Neutrophil (primary cell): ENCODE results near the gene AQP12B.

Source experiments
- H3K27ac ChIP-seq: fragments of 200-600 bp; sonication (generic); 2 replicates; pipeline ENCODE4 v1.5.1; 2016; ENCODE audit warnings: mild to moderate bottlenecking, moderate library complexity
- H3K27me3 ChIP-seq: fragments of 200-600 bp; sonication (generic); 2 replicates; pipeline ENCODE4 v1.6.0; 2016; ENCODE audit warnings: mild to moderate bottlenecking
- H3K36me3 ChIP-seq: fragments of 200-600 bp; sonication (generic); 2 replicates; pipeline ENCODE4 v1.5.1; 2017
- H3K4me1 ChIP-seq, 2 experiments: fragments of 200-600 bp in 1 of 2; sonication (generic) in 1 of 2; 1 replicate in 1 of 2; 2 replicates in 1 of 2; pipeline versions ENCODE4 v1.5.1 to v1.6.1; 2013 to 2016; ENCODE audit warnings: low read depth in 1 of 2, low read length in 1 of 2, mild to moderate bottlenecking in 1 of 2, moderate library complexity in 1 of 2; ENCODE audit not compliant: control insufficient read depth in 1 of 2, insufficient read depth in 1 of 2
- H3K4me3 ChIP-seq, 2 experiments: fragments of 200-600 bp in 1 of 2; sonication (generic) in 1 of 2; 1 replicate in 1 of 2; 2 replicates in 1 of 2; pipeline ENCODE4 v1.5.1; 2013 to 2016; ENCODE audit warnings: low read depth in 1 of 2, low read length in 1 of 2, mild to moderate bottlenecking in 1 of 2, moderate library complexity in 1 of 2
- H3K9me3 ChIP-seq: fragments of 200-600 bp; sonication (generic); 2 replicates; pipeline ENCODE4 v1.5.1; 2016
- TF ChIP-seq, protein P1 (sequence below): fragments of 200-600 bp; sonication (generic); IDR thresholded peaks from 2 replicates; pipeline ENCODE4 v1.5.1; 2016; ENCODE audit warnings: antibody characterized with exemption

AQP12B gene

DNA sequence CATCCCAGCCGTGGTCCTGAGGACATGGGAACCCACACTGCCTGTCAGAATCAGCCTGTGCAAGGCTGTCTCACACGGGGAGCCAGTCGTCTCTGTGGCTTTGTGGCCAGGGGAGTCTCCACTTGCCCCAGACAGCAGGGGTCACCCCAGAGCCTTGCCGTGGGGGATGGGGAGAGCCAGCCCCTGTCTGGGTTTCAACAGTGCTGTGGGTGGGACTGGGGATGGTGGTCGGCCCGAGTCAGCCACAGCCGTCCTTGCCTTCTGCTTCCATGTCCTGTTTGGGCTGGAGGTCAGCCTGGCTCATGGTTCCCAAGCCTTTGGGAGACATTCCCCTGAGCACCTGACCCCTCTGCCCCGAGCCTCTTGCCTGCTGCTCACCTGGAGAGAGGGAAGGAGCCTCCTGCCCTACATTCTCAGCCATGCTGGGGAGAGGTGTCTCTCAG, 37.8 kb downstream of the AQP12B start:
- TF ChIP-seq, protein P1, sequence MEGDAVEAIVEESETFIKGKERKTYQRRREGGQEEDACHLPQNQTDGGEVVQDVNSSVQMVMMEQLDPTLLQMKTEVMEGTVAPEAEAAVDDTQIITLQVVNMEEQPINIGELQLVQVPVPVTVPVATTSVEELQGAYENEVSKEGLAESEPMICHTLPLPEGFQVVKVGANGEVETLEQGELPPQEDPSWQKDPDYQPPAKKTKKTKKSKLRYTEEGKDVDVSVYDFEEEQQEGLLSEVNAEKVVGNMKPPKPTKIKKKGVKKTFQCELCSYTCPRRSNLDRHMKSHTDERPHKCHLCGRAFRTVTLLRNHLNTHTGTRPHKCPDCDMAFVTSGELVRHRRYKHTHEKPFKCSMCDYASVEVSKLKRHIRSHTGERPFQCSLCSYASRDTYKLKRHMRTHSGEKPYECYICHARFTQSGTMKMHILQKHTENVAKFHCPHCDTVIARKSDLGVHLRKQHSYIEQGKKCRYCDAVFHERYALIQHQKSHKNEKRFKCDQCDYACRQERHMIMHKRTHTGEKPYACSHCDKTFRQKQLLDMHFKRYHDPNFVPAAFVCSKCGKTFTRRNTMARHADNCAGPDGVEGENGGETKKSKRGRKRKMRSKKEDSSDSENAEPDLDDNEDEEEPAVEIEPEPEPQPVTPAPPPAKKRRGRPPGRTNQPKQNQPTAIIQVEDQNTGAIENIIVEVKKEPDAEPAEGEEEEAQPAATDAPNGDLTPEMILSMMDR = no peak
- Histone ChIP-seq H3K9me3 (no peaks in the 10 kb centered on the region), H3K27ac (no peak overlapping the region), H3K36me3 (no peaks in the 10 kb centered on the region), H3K27me3 (peaks cover 32% of the 10 kb centered on the region), H3K4me1 (peaks cover 0 to 4% of the 10 kb centered on the region in 2 experiments), H3K4me3 (no peak overlapping the region)

DNA sequence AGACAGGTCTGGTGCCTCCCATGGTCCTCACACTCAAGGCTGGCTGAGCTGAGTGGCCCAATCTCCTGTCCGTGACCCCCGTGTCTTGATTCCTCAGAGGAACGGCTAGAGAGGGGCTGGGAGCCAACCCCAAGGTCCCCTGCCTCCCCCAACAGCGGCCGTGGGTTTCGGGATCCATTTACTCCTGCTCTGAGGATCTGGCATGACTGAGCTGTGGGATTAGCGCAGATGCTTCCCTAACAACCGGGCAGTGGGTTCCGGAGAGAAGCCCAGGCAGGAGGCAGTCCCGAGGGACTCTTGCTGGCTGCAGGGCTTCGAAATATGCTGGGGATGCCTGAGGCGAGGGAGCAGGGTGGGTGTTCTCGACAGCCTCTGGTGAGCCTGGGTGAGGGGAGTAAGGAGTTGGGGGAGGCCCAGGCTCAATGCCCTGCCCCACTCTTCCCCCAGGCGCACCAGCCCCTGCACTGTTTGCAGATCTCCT, 38.5 kb downstream of the AQP12B start:
- TF ChIP-seq, protein P1 = no peak
- H3K9me3 ChIP-seq = no peaks in the 10 kb centered on the region

DNA sequence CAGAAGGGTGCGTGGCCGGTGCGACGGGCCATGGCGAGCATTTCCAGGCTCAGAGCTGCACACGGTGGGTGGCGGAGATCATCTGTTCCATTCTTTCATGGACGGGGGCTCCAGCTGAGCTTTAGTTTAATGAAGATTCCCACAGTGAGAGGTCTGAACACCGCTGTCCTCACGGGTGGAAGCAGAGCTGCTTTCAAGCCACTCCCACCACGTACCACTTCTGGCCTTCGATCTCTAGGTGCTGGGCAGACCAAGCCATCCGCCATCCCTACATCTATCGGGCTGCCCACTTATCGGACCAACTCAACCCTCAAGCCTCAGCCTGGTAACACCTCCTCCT, 38.9 kb downstream of the AQP12B start:
- no peaks in the 10 kb centered on the region for H3K9me3 ChIP-seq
- H3K4me1 ChIP-seq = peaks cover 0 to 4% of the 10 kb centered on the region in 2 experiments
- no peak overlapping the region for H3K4me3 ChIP-seq
- H3K27me3 ChIP-seq = peaks cover 22% of the 10 kb centered on the region
- TF ChIP-seq, protein P1 = no peak
- H3K36me3 ChIP-seq = no peaks in the 10 kb centered on the region
- H3K27ac ChIP-seq = no peak overlapping the region

More for the DNA sequence above, 38.5 kb downstream of the AQP12B start:
- H3K27me3 ChIP-seq = peaks cover 27% of the 10 kb centered on the region
- no peak overlapping the region for H3K27ac ChIP-seq
- H3K4me3 ChIP-seq = no peak overlapping the region
- H3K36me3 ChIP-seq = no peaks in the 10 kb centered on the region
- H3K4me1 ChIP-seq = peaks cover 0 to 4% of the 10 kb centered on the region in 2 experiments

DNA sequence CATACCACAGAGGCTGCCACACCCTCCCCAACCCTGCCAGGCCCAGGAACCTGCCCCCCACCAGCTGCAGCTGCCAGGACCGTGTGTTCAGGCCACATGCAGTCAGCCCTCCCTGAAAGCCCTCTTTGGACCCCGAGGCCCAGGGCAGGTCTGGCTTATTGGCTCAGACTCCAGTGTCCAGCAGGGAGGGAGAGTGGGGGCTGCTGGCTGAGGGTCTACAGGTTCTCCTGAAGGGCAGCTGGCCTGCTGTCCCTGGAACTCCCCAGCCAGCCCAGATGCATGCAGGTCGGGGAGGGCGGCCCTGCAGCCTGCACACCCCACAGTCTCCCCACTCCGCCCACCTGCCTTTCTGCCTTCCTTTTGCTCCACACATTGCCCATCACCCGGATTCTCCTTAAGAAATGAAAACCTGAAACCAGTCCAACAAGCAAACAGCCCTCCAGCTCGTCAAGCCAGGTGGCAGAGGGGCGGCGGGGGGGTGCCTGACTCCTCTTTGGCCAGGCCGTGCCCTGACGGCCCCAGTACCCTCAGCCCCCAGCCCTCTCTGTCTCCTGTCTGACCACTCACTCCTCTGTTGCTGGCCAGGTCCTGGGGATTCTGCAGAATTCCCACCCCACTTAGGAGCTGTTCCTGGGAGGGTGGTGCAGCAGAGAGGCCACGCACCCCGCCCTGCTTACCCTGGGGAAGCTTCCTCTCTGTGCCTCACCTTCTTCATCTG, 39.4 kb downstream of the AQP12B start:
- Histone ChIP-seq H3K36me3 (no peaks in the 10 kb centered on the region), H3K4me1 (peaks cover 0 to 4% of the 10 kb centered on the region in 2 experiments), H3K27me3 (peaks cover 17% of the 10 kb centered on the region), H3K4me3 (no peak overlapping the region), H3K27ac (no peak overlapping the region), H3K9me3 (no peaks in the 10 kb centered on the region)
- TF ChIP-seq, protein P1 = no peak

DNA sequence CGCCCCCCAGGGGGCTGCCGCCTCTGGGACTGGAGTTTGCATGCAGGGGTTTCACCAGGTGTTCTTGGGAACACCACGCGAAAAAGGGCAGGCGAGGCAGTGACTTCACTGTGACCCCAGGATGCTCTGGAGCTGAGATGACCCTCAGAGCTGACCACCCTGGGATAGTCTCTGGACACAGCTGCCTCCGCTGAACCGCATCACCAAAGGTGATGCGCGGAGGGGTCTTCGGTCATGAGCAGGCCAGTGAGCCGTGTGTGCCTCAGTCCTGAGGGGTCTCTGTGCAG, 39.9 kb downstream of the AQP12B start:
- no peak overlapping the region for H3K27ac ChIP-seq
- H3K36me3 ChIP-seq = no peaks in the 10 kb centered on the region
- H3K27me3 ChIP-seq = peaks cover 12% of the 10 kb centered on the region
- TF ChIP-seq, protein P1 = no peak
- H3K4me1 ChIP-seq = peaks cover 0 to 4% of the 10 kb centered on the region in 2 experiments
- no peaks in the 10 kb centered on the region for H3K9me3 ChIP-seq
- no peak overlapping the region for H3K4me3 ChIP-seq
